SK-N-SH (cell line): ENCODE data around the gene ZBED1. TPM values are rescaled to one million over a fixed set of nuclear protein-coding genes. Genes with fewer than 3 reads are reported as not detected.
"Not testable (repeated sequence)": the region's sequence is repeated elsewhere in the genome, so short reads cannot be mapped to it uniquely, and the experiment has no call there.

Source experiments
- CTCF ChIA-PET: fragments of 300-600, 350-600 bp; formaldehyde crosslinking; extraction: SDS; loops from one replicate; lab custom pipeline; 2021; lab: Yijun Ruan, JAX
- POLR2A ChIA-PET: fragments of 350-600 bp; sonication (Branson Sonifier 250); formaldehyde crosslinking; extraction: SDS; loops from one replicate; lab custom pipeline; 2020; ENCODE audit warnings: antibody characterized with exemption, inconsistent platforms; lab: Yijun Ruan, JAX
- DNase-seq: peaks from one replicate; pipeline ENCODE4 v3.0.0; 2012
- H2AFZ ChIP-seq: fragments of 200-600 bp; sonication (generic); 2 replicates; pipeline ENCODE4 v1.8.1; 2016; ENCODE audit warnings: antibody characterized with exemption, mild to moderate bottlenecking, low read depth
- H3F3A ChIP-seq: fragments of 200-600 bp; sonication (generic); replicated peaks from 2 replicates; pipeline ENCODE3; 2016; ENCODE audit warnings: antibody characterized with exemption, mild to moderate bottlenecking; ENCODE audit not compliant: insufficient read depth
- H3K27ac ChIP-seq, 2 experiments: fragments of 200-500 bp in 1 of 2; fragments of 200-600 bp in 1 of 2; sonication (Bioruptor generic) in 1 of 2; sonication (generic), shearing (Covaris generic) in 1 of 2; 2 replicates each; pipeline versions ENCODE4 v1.5.1 to v1.6.1; 2014 to 2016; ENCODE audit warnings: low read depth in 2 of 2, inconsistent platforms in 1 of 2, low read length in 1 of 2, mild to moderate bottlenecking in 1 of 2, mixed read lengths in 1 of 2
- H3K27me3 ChIP-seq: fragments of 200-600 bp; sonication (generic), shearing (Covaris generic); 2 replicates; pipeline ENCODE4 v1.6.1; 2016; ENCODE audit warnings: mixed run types; ENCODE audit not compliant: insufficient read depth
- H3K36me3 ChIP-seq, 2 experiments: fragments of 200-500 bp in 1 of 2; fragments of 200-600 bp in 1 of 2; sonication (Bioruptor generic) in 1 of 2; sonication (generic) in 1 of 2; replicated peaks in 1 of 2; 2 replicates each; pipeline versions ENCODE3 to v1.5.1; 2014 to 2016; ENCODE audit warnings: low read length in 1 of 2, mild to moderate bottlenecking in 1 of 2; ENCODE audit not compliant: insufficient read depth in 2 of 2, control insufficient read depth in 1 of 2
- H3K4me1 ChIP-seq, 2 experiments: fragments of 200-500 bp in 1 of 2; fragments of 200-600 bp in 1 of 2; sonication (Bioruptor generic) in 1 of 2; sonication (generic), shearing (Covaris generic) in 1 of 2; 2 replicates each; pipeline versions ENCODE4 v1.5.1 to v1.6.1; 2014 to 2016; ENCODE audit warnings: low read depth in 1 of 2, low read length in 1 of 2, mixed run types in 1 of 2; ENCODE audit not compliant: insufficient read depth in 2 of 2, control insufficient read depth in 1 of 2
- H3K4me2 ChIP-seq: fragments of 200-600 bp; sonication (generic), shearing (Covaris generic); 2 replicates; pipeline ENCODE4 v1.6.1; 2017; ENCODE audit warnings: mixed run types
- H3K4me3 ChIP-seq, 2 experiments: fragments of 200-500 bp in 1 of 2; fragments of 200-600 bp in 1 of 2; sonication (Bioruptor generic) in 1 of 2; sonication (generic), shearing (Covaris generic) in 1 of 2; 2 replicates each; pipeline versions ENCODE4 v1.5.1 to v1.8.1; 2014 to 2016; ENCODE audit warnings: low read depth in 2 of 2, inconsistent platforms in 1 of 2, low read length in 1 of 2, mild to moderate bottlenecking in 1 of 2, mixed read lengths in 1 of 2, moderate library complexity in 1 of 2
- H3K79me2 ChIP-seq: fragments of 200-600 bp; sonication (generic); 2 replicates; pipeline ENCODE4 v1.8.1; 2017; ENCODE audit warnings: mild to moderate bottlenecking; ENCODE audit not compliant: insufficient read depth
- H3K9ac ChIP-seq: fragments of 200-600 bp; sonication (generic); 2 replicates; pipeline ENCODE4 v1.6.1; 2017; ENCODE audit warnings: mixed run types
- H3K9me2 ChIP-seq: fragments of 200-600 bp; sonication (generic); 2 replicates; pipeline ENCODE4 v1.6.1; 2017; ENCODE audit warnings: mixed run types
- H3K9me3 ChIP-seq: fragments of 200-600 bp; sonication (generic); 2 replicates; pipeline ENCODE4 v1.6.1; 2017; ENCODE audit warnings: mixed run types, mild to moderate bottlenecking, moderate library complexity
- H4K20me1 ChIP-seq: fragments of 200-600 bp; sonication (generic); 2 replicates; pipeline ENCODE4 v1.6.1; 2017; ENCODE audit warnings: mild to moderate bottlenecking, mixed run types; ENCODE audit not compliant: insufficient read depth
- EP300 ChIP-seq, 2 experiments: IDR thresholded peaks; 2 replicates each; pipeline versions ENCODE4 v1.4.0 to v1.6.1; 2012; ENCODE audit warnings: borderline replicate concordance in 1 of 2, low read depth in 1 of 2, low read length in 1 of 2
- FOSL2 ChIP-seq: IDR thresholded peaks from 2 replicates; pipeline ENCODE4 v1.4.0; 2012; ENCODE audit warnings: low read depth, mild to moderate bottlenecking, moderate library complexity, borderline replicate concordance
- FOXJ3 ChIP-seq: sonication (generic); formaldehyde crosslinking; IDR thresholded peaks from 2 replicates; pipeline ENCODE4 v1.5.1; 2020; ENCODE audit warnings: mild to moderate bottlenecking, missing genetic modification reagents
- FOXM1 ChIP-seq: IDR thresholded peaks from 2 replicates; pipeline ENCODE4 v1.4.0; 2012; ENCODE audit warnings: low read depth, mild to moderate bottlenecking
- GATA2 ChIP-seq: sonication (generic); formaldehyde crosslinking; IDR thresholded peaks from 2 replicates; pipeline ENCODE4 v1.5.0; 2020; ENCODE audit warnings: mild to moderate bottlenecking, missing genetic modification reagents
- IRF3 ChIP-seq: fragments of 150-350 bp; IDR thresholded peaks from 2 replicates; pipeline ENCODE4 v1.6.1; 2016; ENCODE audit warnings: mild to moderate bottlenecking, low read depth, low read length
- NRF1 ChIP-seq: IDR thresholded peaks from 2 replicates; pipeline ENCODE4 v1.6.1; 2012; ENCODE audit warnings: low read depth, mild to moderate bottlenecking, low read length
- PBX3 ChIP-seq: IDR thresholded peaks from 2 replicates; pipeline ENCODE4; 2012
- RAD21 ChIP-seq: IDR thresholded peaks from 2 replicates; pipeline ENCODE4 v1.6.1; 2012; ENCODE audit warnings: mild to moderate bottlenecking, low read length
- RCOR1 ChIP-seq: fragments of 150-350 bp; IDR thresholded peaks from 2 replicates; pipeline ENCODE4 v1.6.1; 2017; ENCODE audit warnings: antibody characterized with exemption, low read length
- RFX5 ChIP-seq: IDR thresholded peaks from 2 replicates; pipeline ENCODE4 v1.6.1; 2012; ENCODE audit warnings: mild to moderate bottlenecking, improper control_type of control experiment, low read length
- SIN3A ChIP-seq: IDR thresholded peaks from 2 replicates; pipeline ENCODE4 v1.6.1; 2012; ENCODE audit warnings: low read depth, mild to moderate bottlenecking, low read length, moderate library complexity, borderline replicate concordance
- SMC3 ChIP-seq: IDR thresholded peaks from 2 replicates; pipeline ENCODE4 v1.6.1; 2012; ENCODE audit warnings: low read depth, low read length, improper control_type of control experiment
- TCF12 ChIP-seq: IDR thresholded peaks from 2 replicates; pipeline ENCODE4 v1.4.0; 2012
- TEAD4 ChIP-seq: IDR thresholded peaks from 2 replicates; pipeline ENCODE4 v1.4.0; 2012; ENCODE audit warnings: mild to moderate bottlenecking, borderline replicate concordance; ENCODE audit not compliant: insufficient read depth
- USF1 ChIP-seq: IDR thresholded peaks from 2 replicates; pipeline ENCODE4 v1.4.0; 2012; ENCODE audit warnings: low read depth, borderline replicate concordance
- USF2 ChIP-seq: fragments of 150-350 bp; IDR thresholded peaks from 2 replicates; pipeline ENCODE4 v1.6.1; 2017; ENCODE audit warnings: antibody characterized with exemption, low read length, low read depth, borderline replicate concordance
- WGBS: methylation state at CpG from one replicate; pipeline ENCODE4 v1.1.6; 2017; ENCODE audit warnings: low lambda C conversion rate; 5-methylcytosine and 5-hydroxymethylcytosine counted together
- polyA plus RNA-seq, 3 experiments: library from polyadenylated mRNA; depleted of rRNA; stranded (reverse); fragments of >200 nt; gene quantifications; 2 replicates each; pipeline ENCODE4 v1.2.3, GENCODE V29; 2012

ZBED1 gene
- polyA plus RNA-seq, 1 of the 3 experiments (the other 2 are of a cell fraction): 16.7 TPM

GRCh38 chrX:2507196-2507595, 6.4 kb upstream of the ZBED1 start:
- Histone ChIP-seq H3K9ac (no peak overlapping the region), H3K27me3 (no peaks in the 10 kb centered on the region), H3K9me2 (no peaks in the 10 kb centered on the region), H2AFZ (no peak overlapping the region), H3K4me2 (no peak overlapping the region), H3F3A (no peaks in the 10 kb centered on the region), H3K9me3 (no peaks in the 10 kb centered on the region), H3K79me2 (no peaks in the 10 kb centered on the region), H3K36me3 (no peaks in the 10 kb centered on the region), H3K27ac (no peak overlapping the region), H4K20me1 (no peaks in the 10 kb centered on the region), H3K4me1 (no peaks in the 10 kb centered on the region; a peak in 1 of 4 replicates), H3K4me3 (no peak overlapping the region)
- 92% methylated on average over 3 of the region's 3 CpGs for WGBS
- TF ChIP-seq TCF12 (no peak), USF1 (no peak), RCOR1 (no peak), GATA2 (CRISPR knock-in tag) (no peak), FOXM1 (no peak), PBX3 (no peak), TEAD4 (no peak), SIN3A (no peak), FOXJ3 (no peak), SMC3 (no peak), NRF1 (no peak)
- POLR2A ChIA-PET: no interaction called here
- DNase-seq: no peak
- CTCF ChIA-PET: no interaction called here

GRCh38 chrX:2505341-2505740, 4.6 kb upstream of the ZBED1 start:
- H4K20me1 ChIP-seq, POLR2A ChIA-PET, H3K27me3 ChIP-seq, H3K9me3 ChIP-seq, H3K27ac ChIP-seq, H3K36me3 ChIP-seq, H3F3A ChIP-seq, H3K4me2 ChIP-seq, H3K9me2 ChIP-seq, H3K4me1 ChIP-seq, DNase-seq, H3K4me3 ChIP-seq, CTCF ChIA-PET, H3K9ac ChIP-seq, H2AFZ ChIP-seq, H3K79me2 ChIP-seq: not testable (repeated sequence)
- 82% methylated on average over 8 of the region's 8 CpGs for WGBS

GRCh38 chrX:2504706-2505332, 4.0 kb upstream of the ZBED1 start:
- Histone ChIP-seq H3K9me2 (no peaks in the 10 kb centered on the region), H3K4me1 (no peaks in the 10 kb centered on the region; a peak in 1 of 4 replicates), H4K20me1 (no peaks in the 10 kb centered on the region), H3K9ac (no peak overlapping the region), H3K27me3 (no peaks in the 10 kb centered on the region), H2AFZ (no peak overlapping the region), H3K9me3 (no peaks in the 10 kb centered on the region), H3K27ac (no peak overlapping the region), H3K36me3 (no peaks in the 10 kb centered on the region), H3K4me3 (no peak overlapping the region), H3K79me2 (peaks cover 5% of the 10 kb centered on the region), H3K4me2 (no peak overlapping the region), H3F3A (no peaks in the 10 kb centered on the region)
- ChIA-PET POLR2A (no interaction called here), CTCF (no interaction called here)
- no peak for DNase-seq
- 47% methylated on average over 7 of the region's 7 CpGs for WGBS
- TF ChIP-seq FOSL2 (no peak), IRF3 (no peak), EP300 (IDR thresholded peaks at IDR 0.05; ENCODE audit: borderline replicate concordance in 1 of 2, low read depth in 1 of 2, low read length in 1 of 2) (no peak), RFX5 (no peak), RAD21 (no peak), USF2 (no peak), TCF12 (no peak)
